Effector memory CD4-positive, alpha-beta T cell (primary cell): Measurements from ENCODE around the gene EIF4E1B.
A peak's percentile ranks its signal among the peaks of the same experiment; 100 is the strongest.
"Not testable (repeated sequence)": the region's sequence is repeated elsewhere in the genome, so short reads cannot be mapped to it uniquely, and the experiment has no call there.

Experiments
- DNase-seq, 3 donors: peaks; one replicate each; pipeline ENCODE4 v3.0.0-alpha.2; 2020
- H3K27ac ChIP-seq: 2 replicates; pipeline ENCODE4 v1.7.0; 2013; ENCODE audit warnings: mild to moderate bottlenecking, low read length, moderate library complexity; ENCODE audit not compliant: insufficient read depth, poor library complexity, severe bottlenecking
- H3K27me3 ChIP-seq: replicated peaks from 2 replicates; pipeline ENCODE4 v1.7.0; 2013; ENCODE audit warnings: mild to moderate bottlenecking, low read length; ENCODE audit not compliant: insufficient read depth, control insufficient read depth, poor library complexity, severe bottlenecking
- H3K36me3 ChIP-seq: 2 replicates; pipeline ENCODE4 v1.7.0; 2013; ENCODE audit warnings: mild to moderate bottlenecking, low read length, moderate library complexity; ENCODE audit not compliant: control insufficient read depth, insufficient read depth
- H3K4me1 ChIP-seq: 2 replicates; pipeline ENCODE4 v1.7.0; 2013; ENCODE audit warnings: low read length, mild to moderate bottlenecking; ENCODE audit not compliant: control insufficient read depth, insufficient read depth, poor library complexity, severe bottlenecking
- H3K4me3 ChIP-seq: 2 replicates; pipeline ENCODE4 v1.7.0; 2013; ENCODE audit warnings: low read length, low read depth, mild to moderate bottlenecking; ENCODE audit not compliant: insufficient read depth, poor library complexity, severe bottlenecking
- H3K9me3 ChIP-seq: 2 replicates; pipeline ENCODE4 v1.7.0; 2013; ENCODE audit warnings: mild to moderate bottlenecking, low read length, moderate library complexity; ENCODE audit not compliant: control insufficient read depth

The EIF4E1B gene

DNA sequence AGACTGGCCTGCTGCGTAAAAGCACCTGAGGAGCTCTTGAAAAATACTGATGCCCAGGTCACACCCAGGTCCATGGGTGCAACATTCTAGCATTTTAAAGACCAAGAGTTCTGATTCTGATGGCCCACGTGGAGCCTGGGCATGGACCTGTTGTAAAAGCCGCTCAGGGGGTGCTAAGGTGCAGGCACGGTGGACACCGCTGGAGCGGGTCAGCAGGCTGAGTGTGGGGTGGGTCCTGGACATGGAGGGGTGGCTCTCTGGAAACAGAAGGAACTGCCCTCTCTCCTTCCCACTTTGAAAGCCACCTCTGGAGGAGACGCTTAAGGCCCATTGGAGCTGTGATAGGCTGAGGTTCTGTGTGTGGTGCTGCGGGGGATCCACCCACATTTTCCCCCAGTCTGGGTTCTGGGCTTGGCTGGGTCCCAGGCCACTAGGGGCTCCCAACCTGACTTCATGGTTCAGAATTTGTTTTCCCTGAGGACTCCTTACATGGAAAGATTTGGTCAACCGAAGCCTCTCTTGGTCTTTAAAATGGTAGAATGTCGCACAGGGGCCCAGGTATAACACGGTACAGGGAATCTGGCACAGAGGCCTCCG, 37.1 kb upstream of the EIF4E1B start:
- H3K9me3 ChIP-seq = no peaks in the 10 kb centered on the region
- no peak for DNase-seq
- H3K4me1 ChIP-seq = peaks cover 2% of the 10 kb centered on the region
- no peak overlapping the region for H3K4me3 ChIP-seq
- H3K27me3 ChIP-seq = no peaks in the 10 kb centered on the region
- H3K27ac ChIP-seq = no peak overlapping the region
- H3K36me3 ChIP-seq = no peaks in the 10 kb centered on the region

DNA sequence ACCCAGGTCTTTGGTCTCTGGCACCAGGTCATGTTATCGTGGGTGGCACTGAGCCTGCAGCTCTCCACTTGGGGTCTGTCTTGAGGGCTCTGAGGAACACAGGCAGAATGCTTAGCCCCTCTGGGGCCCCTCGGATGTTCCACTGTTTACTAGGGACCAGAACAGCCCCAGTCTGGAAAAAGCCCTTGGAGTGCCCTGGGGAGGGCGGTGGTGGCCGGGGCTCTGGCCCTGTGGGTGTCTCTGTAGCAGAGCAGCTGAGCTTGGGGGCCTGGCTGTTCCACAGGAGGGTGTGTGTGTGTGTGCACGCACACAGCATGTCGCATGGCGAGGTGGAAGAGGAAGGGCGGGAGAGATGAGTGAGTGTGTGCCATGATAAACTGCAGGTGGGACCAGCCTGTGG, 35.9 kb upstream of the EIF4E1B start:
- no peak overlapping the region for H3K4me3 ChIP-seq

DNA sequence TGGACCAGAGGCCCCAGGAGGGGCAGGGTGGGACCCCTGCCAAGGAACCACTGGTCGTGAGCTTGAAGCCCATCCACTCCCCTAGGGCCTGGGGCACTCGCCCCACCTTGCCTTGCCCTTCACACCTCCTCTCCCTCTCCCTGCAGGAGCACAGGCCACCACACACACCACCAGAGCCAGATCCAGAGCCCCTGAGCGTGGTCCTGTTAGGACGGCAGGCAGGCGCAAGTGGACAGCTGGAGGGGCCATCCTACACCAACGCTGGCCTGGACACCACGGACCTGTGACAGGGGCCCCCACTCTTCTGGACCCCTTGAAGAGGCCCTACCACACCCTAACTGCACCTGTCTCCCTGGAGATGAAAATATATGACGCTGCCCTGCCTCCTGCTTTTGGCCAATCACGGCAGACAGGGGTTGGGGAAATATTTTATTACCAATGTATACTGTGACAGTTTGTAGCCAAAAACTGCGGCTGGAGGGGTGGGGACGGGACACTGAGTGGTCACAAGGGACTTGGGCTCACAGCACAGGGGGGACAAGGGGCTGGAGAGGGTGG, 35.0 kb upstream of the EIF4E1B start:
- Histone ChIP-seq H3K9me3 (no peaks in the 10 kb centered on the region), H3K27ac (no peak overlapping the region), H3K36me3 (no peaks in the 10 kb centered on the region), H3K4me3 (no peak overlapping the region), H3K27me3 (no peaks in the 10 kb centered on the region), H3K4me1 (peaks cover 2% of the 10 kb centered on the region)
- no peak for DNase-seq

More for the DNA sequence above, 35.9 kb upstream of the EIF4E1B start:
- Histone ChIP-seq H3K9me3 (no peaks in the 10 kb centered on the region), H3K36me3 (no peaks in the 10 kb centered on the region), H3K27ac (no peak overlapping the region), H3K4me1 (peaks cover 2% of the 10 kb centered on the region), H3K27me3 (no peaks in the 10 kb centered on the region)
- no peak for DNase-seq

DNA sequence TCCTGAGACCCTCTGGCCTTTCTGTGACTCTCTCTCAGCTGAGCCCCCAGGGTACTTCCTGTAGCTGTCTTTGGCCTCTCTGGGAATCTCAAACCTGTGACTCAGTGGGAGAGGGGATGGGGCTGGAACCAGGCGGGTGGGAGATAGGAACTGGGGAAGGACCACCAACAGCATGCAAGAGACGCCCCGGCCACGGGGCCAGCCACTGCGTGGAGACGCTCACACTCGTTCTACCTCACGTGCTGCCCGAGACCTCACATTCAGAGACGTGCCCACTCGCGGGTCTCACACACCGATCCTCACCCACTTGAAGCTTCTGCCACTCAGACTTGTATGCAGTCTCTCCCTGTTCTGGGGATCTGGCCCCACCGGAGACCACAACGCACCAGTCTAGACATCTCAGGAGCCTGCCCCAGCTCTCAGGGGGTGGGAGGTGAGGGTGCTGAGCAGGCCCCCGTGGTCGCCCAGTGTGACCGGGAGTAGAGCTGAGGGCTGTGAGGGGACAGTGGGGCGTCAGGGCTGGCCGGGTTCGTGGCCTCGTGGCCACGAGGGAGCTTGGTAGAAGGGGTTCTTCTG, 34.3 kb upstream of the EIF4E1B start:
- Histone ChIP-seq H3K36me3 (no peaks in the 10 kb centered on the region), H3K9me3 (no peaks in the 10 kb centered on the region), H3K4me3 (peak overlapping the region; percentile 39), H3K4me1 (peaks cover 2% of the 10 kb centered on the region), H3K27me3 (no peaks in the 10 kb centered on the region), H3K27ac (no peak overlapping the region)
- no peak for DNase-seq

DNA sequence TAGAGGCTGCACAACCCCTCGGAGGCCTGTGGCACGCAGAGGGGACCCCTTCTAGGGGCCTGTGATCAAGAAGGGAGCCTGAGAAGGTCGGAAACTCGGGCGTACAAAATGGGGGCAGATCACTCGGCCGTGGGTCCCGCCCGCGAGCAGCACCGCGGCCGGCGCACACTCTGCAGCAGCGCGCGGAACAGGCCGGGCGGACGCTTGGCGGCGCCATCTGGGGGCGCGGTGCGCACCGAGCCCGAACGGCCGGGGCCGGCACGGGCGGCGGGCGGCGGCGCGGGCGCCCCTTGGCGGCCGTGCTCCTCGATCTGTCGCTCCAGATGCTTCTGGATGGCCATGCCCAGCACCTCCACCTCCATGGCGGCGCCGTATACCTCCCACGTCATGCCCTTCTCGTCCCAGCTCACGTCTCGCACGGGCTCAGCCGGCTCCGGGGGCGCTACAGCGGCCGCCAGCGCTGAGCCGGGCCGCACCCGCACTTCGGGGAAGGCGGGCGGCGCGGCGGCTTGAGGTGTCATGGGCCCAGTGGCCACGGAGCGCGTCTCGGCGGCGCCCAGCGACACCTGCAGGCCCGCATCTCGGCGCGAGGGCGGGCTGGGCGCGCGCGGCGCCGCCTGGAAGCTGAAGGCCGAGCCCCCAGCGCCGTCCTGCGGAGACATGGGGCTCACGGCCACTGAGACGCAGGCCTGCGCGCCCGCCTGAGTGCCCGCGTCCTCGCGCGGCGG, 33.6 kb upstream of the EIF4E1B start:
- peak; percentile 55 to 60 (median 56) for DNase-seq

DNA sequence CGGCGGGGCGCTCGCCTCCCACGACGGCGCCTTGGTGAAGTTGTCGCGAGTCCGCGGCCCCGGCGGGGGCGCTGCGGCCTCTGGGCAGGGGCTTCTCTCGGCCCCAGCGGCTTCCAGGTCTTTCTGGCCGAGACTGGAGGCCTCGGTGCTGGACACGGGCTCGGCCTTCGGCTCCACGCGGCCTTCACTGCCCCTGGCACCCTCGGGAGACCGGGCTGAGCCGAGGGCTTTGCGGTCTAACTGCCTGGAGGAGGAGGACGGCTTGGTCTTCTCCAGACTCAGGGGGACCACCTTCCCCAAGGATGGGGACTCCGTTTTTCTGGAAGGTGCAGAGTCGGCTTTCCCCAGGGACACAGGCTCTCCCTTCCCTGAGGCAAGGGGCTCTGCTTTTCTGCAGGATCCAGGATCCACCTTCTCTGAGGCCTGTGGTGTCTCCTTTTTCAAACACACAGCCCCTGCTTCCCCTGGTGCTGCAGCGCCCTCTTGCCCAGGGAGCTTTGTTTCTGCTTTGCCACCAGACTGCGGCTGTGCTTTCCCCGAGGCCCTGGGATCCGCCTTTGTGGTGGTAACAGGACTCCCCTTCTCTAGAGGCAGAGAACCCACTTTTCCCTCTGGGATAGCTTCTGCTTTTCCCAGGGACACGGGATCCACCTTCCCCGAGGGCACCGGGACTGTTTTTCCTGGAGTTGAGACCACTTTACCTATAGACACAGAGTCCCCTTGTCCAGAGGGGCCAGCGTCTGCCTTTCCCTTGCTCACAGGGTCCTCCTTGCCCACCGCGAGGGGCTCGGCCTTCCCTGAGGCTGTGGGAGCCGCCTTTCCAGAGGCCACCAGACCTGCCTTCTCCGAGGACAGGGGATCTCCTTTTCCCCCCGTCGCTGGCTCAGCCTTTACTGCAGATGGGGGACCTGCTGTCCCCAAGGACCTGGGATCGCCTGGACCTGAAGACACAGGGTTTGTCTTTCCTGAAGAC, 32.8 kb upstream of the EIF4E1B start:
- H3K27me3 ChIP-seq = no peaks in the 10 kb centered on the region
- no peak overlapping the region for H3K4me3 ChIP-seq
- no peak overlapping the region for H3K27ac ChIP-seq

More for the DNA sequence above, 33.6 kb upstream of the EIF4E1B start:
- Histone ChIP-seq H3K27ac (no peak overlapping the region), H3K4me1 (peaks cover 2% of the 10 kb centered on the region), H3K36me3 (no peaks in the 10 kb centered on the region), H3K27me3 (no peaks in the 10 kb centered on the region), H3K9me3 (no peaks in the 10 kb centered on the region), H3K4me3 (peak overlapping the region; percentile 46)

DNA sequence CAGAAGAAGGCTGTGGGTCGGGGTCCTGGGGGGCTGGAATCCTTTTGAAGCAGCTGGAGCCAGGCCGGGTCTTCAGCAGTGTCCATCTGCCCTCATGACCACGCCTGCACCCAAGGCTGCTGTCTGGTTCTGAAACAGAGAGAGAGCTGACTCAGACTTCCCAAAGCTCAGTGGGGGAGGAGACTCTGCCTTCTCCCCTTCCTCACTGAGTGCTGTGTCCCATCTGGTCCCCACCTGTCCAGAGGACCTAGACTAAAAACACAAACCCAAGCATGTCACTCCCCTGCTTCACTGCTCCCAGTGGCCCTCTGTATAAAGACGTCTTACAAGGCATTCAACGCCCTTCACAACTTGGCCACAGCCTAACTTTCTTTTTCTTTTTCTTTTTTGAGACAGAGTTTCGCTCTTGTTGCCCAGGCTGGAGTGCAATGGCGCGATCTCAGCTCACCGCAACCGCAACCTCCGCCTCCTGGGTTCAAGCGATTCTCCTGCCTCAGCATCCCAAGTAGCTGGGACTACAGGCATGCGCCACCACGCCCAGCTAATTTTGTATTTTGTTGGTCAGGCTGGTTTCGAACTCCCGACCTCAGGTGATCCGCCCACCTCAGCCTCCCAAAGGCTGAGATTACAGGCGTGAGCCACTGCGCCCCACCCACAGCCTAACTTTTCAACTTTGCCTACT, 30.6 kb upstream of the EIF4E1B start:
- not testable (repeated sequence) for H3K4me3 ChIP-seq, DNase-seq, H3K4me1 ChIP-seq, H3K27ac ChIP-seq, H3K27me3 ChIP-seq, H3K36me3 ChIP-seq, H3K9me3 ChIP-seq

More for the DNA sequence above, 32.8 kb upstream of the EIF4E1B start:
- no peaks in the 10 kb centered on the region for H3K9me3 ChIP-seq
- DNase-seq = no peak
- peaks cover 2% of the 10 kb centered on the region for H3K4me1 ChIP-seq
- H3K36me3 ChIP-seq = no peaks in the 10 kb centered on the region

DNA sequence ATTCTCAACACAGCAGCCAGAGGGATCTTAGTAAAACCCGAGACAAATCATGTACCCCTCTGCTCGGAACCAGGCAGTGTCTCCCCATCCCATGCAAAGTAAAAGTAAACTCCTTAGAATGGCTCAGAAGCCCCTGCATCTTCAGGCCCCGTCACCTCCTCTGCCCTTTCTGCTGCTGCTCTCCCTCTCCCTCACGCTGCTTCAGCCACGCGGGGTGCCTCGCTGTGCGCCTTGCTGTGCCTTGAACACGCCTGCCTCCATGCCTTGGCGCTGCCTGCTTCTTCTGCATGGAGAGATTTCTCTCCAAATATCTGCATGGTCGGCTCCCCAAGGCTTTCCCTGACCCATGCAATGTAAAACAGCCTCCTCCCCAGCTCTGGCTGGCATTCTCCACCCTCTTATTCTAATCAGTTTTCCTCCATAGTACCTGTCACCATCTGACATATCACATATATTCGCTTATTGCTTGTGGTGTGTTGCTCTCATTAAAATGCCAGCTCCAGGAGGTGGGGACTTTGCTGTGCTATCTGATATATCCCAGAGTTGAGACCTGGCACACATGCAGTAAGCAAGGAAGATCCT, 28.5 kb upstream of the EIF4E1B start:
- Histone ChIP-seq H3K36me3 (no peaks in the 10 kb centered on the region), H3K4me1 (peaks cover 2% of the 10 kb centered on the region), H3K9me3 (no peaks in the 10 kb centered on the region), H3K27me3 (no peaks in the 10 kb centered on the region), H3K27ac (no peak overlapping the region), H3K4me3 (no peak overlapping the region)
- no peak for DNase-seq

DNA sequence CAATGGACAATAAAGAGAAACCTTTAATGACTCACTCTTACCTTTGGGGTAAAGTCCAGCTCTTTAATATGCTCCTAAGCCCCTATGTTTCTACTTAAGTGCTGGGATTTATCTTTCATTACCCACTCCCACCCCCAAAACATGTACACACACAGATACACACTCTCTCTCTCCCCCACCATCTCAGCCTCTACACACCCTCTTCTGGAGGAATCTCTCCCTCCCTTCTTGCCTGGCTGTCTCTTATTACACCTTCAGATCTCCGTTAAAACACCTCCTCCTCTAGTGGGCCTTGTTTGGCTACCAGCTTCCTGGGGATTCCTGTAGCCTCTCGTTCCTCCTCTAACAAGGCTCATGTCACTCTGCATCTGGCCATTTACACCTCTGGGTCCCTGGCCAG, 27.4 kb upstream of the EIF4E1B start:
- Histone ChIP-seq H3K27me3 (no peaks in the 10 kb centered on the region), H3K4me3 (no peak overlapping the region), H3K27ac (no peak overlapping the region), H3K36me3 (no peaks in the 10 kb centered on the region), H3K4me1 (no peaks in the 10 kb centered on the region), H3K9me3 (no peaks in the 10 kb centered on the region)
- DNase-seq = no peak
